HG03565 (cell line): Measurements from ENCODE around the gene GPSM3.
"Not testable (repeated sequence)": the region's sequence is repeated elsewhere in the genome, so short reads cannot be mapped to it uniquely, and the experiment has no call there.

ENCODE experiments used
- ATAC-seq: cut with Tn5 transposase; IDR thresholded peaks from one replicate; pipeline ENCODE4 v1.9.1; 2021; ENCODE audit warnings: mild to moderate bottlenecking, moderate library complexity; ENCODE audit not compliant: unreplicated experiment

Gene GPSM3

GRCh38 chr6:32152769-32153563, 39.5 kb downstream of the GPSM3 start:
- ATAC-seq, result no peak

GRCh38 chr6:32151863-32152768, 40.3 kb downstream of the GPSM3 start, which contains the start of gene PRRT1:
TSS of gene PRRT1 (minus strand) at chr6:32151939. CDS start at chr6:32151827, 112 bp downstream.
- no peak for ATAC-seq

GRCh38 chr6:32151181-32151862, 41.1 kb downstream of the GPSM3 start:
- ATAC-seq, result no peak

GRCh38 chr6:32149932-32150870, 42.2 kb downstream of the GPSM3 start:
- ATAC-seq, result no peak

GRCh38 chr6:32149092-32149755, 43.2 kb downstream of the GPSM3 start:
- ATAC-seq, result no peak

GRCh38 chr6:32148289-32149091, 44.0 kb downstream of the GPSM3 start:
- no peak for ATAC-seq

GRCh38 chr6:32147401-32148132, 44.9 kb downstream of the GPSM3 start:
- ATAC-seq, result no peak

GRCh38 chr6:32146687-32147086, 45.8 kb downstream of the GPSM3 start:
- no peak for ATAC-seq

- no peak for ATAC-seq
Observed at GRCh38 chr6:32146287-32146686, 46.2 kb downstream of the GPSM3 start.

- not testable (repeated sequence) for ATAC-seq
Observed at GRCh38 chr6:32144238-32144637, 48.2 kb downstream of the GPSM3 start.
